Posterior cingulate gyrus (tissue), 11 donors: ENCODE results near the gene ASB8.
"Not testable (repeated sequence)": the region's sequence is repeated elsewhere in the genome, so short reads cannot be mapped to it uniquely, and the experiment has no call there.

Experiments used
- DNase-seq, 10 donors: peaks; one replicate each; pipeline versions ENCODE4 v3.0.0 to v3.0.0-alpha.2; 2020 to 2021; ENCODE audit warnings: mixed read lengths in 3 of 10
- intact Hi-C: fragments of 100-400 bp; cut with DNase I; formaldehyde crosslinking; loops from one replicate; pipeline ENCODE4 v1.15.1; 2023

ASB8 gene

DNA sequence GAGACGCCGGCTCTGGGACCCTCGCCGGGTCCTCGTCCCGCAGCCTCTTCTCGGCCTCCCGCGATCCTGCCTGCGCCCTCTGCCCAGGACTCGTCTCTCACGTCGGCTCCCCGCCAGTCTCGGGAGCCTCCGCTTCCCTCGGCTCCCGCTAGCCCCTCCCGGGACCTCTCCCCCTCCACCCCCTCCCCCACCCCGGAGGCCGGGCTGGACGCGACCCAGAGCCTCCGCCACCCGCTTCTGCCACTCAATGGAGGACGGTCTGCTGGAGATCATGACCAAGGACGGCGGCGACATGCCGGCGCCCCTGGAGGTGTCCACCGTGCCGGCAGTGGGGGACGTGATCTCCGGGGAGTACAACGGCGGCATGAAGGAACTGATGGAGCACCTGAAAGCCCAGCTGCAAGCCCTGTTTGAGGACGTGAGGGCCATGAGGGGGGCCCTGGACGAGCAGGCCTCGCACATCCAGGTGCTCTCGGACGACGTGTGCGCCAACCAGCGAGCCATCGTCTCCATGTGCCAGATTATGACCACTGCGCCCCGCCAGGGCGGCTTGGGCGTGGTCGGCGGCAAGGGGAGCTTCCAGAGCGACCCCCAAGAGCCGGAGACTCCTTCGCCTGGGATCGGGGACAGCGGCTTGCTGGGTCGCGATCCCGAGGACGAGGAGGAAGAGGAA lies 26.7 kb upstream of the ASB8 start:
- peak in 4 of 10 donors; percentile 21 to 85 (median 78) for DNase-seq
- intact Hi-C loops = loop anchor here (10.0 kb wide), 1 partner anchor 219 kb away; the partner anchor contains the start of gene TMEM106C

DNA sequence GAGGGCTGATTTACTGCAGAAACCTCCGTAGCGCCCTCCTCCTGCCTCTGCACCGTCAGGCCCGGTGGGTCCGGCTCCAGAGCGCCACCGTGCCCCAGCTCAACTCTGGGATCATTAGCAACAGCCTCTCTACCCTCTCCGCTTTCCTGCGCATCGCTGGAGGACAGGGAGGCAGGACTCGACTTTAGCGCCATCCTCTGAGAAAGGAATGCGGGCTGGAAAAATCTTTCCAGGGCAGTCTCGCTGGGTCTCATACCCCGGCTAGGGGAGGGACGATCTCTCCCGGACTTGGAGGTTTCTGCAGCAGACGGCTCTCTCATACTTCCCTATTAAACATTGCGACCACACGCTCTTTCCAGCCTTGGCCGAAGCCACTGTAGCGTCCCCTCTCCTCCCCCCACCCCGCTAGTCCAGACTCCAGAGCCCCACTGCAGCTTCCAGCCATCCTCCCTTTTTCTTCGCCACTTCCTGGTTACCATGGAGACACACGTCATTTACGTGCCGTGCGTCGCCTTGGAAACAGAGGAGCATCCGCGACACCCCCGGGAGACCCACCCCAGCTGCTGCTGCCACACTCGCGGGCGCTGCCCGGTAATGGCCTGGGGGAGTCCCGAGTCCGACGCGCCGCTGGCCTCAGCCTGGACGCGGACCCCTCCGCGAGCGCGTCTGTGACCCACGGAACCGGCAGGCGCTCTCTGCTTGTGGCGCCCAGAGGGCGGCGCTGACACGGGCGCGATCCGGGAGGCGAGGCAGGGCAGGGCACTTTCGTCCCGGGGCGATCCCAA lies 26.0 kb upstream of the ASB8 start, which contains the start of gene CCDC184:
Gene CCDC184, plus strand, starts transcription at position 554 of the 785 bp plus-strand sequence. CDS start 479 bp downstream, outside the sequence.
- peak; percentile 60 to 97 (median 84) for DNase-seq
- intact Hi-C loops = loop anchor here (10.0 kb wide), 1 partner anchor 218 kb away; the partner anchor contains the start of gene TMEM106C

DNA sequence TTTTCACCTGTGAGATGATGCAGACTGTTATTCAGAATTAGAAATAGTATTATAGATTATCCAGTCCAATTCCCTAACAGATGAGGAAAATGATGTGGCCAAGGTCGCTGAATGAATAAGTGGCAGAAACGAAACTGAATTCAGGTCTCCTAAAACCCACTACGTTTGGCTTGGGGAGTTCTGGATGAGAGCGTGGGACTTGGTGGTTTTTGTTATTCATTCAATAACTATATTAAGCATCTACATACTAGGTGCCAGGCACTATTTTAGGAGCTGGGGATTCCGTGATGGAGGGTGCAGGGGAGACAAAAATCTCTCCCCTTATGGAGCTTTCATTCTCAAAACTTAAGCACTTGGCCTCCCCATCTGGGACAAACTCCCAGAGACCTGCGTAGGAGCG lies 25.3 kb upstream of the ASB8 start:
- intact Hi-C loops = loop anchor here (10.0 kb wide), 1 partner anchor 218 kb away; the partner anchor contains the start of gene TMEM106C
- DNase-seq = no peak

DNA sequence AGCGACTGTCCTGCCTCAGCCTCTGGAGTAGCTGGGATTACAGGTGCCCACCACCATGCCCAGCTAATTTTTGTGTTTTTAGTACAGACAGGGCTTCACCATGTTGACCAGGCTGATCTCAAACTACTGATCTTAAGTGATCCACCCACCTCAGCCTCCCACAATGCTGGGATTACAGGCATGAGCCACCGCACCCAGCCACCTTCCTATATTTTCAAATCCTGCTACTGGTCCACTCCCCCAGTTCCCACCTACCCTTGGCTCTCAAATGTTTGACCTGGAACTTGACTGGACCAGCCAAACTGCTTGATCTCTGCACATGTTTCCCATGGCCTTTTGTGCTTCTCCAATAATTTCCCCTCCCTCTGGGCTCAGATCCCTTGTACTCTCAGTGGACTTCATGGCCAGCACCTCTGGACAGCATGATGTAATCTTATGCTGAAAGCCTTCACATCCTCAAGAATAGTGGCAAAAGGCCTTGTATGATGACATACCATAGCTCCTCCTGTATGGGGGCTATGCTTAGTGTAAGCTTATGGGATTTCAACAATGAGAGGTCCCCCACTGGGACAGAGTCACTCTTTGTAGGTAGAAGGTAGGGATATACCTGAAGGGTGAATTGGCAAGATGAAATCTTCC lies 23.7 kb upstream of the ASB8 start:
- DNase-seq = no peak
- intact Hi-C loops = loop anchor here (10.0 kb wide), 1 partner anchor 216 kb away; the partner anchor contains the start of gene TMEM106C

DNA sequence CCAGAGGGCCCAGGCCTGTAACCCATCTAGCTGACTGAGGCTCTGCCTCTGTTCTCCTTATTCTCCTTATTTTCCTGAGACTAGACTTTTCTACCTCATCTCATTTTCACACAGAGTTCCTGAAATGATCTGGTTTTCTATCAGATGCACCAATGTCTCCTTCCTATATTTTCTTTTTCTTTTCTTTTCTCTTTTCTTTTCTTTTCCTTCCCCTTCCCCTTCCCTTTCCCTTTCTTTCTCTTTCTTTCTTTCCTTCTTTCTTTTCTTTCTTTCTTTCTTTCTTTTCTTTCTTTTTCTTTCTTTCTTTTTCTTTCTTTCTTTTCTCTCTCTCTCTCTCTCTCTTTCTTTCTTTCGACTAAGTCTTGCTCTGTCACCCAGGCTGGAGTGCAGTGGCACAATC lies 23.1 kb upstream of the ASB8 start:
- intact Hi-C loops = loop anchor here (10.0 kb wide), 1 partner anchor 216 kb away; the partner anchor contains the start of gene TMEM106C
- DNase-seq = no peak

DNA sequence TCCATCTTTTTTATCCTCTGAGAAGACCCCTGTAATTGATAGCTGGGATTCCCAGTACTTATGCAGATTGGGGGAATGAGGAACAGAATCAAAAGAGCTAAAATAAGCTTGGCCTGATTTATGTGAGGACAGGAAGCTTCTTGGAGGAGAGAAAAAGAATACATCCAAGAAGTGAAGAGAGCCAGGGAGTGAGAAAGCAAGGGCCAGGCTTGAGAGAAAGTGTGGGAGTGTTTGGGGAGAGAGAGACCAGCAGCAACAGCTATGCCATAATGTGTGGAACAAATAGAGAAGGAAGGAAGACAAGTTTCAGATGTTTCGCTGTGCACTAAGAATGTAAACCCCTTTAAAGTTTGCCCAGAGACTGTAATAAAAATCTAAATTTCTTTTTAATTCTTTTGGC lies 22.2 kb upstream of the ASB8 start:
- no peak for DNase-seq
- intact Hi-C loops = no loop called here

DNA sequence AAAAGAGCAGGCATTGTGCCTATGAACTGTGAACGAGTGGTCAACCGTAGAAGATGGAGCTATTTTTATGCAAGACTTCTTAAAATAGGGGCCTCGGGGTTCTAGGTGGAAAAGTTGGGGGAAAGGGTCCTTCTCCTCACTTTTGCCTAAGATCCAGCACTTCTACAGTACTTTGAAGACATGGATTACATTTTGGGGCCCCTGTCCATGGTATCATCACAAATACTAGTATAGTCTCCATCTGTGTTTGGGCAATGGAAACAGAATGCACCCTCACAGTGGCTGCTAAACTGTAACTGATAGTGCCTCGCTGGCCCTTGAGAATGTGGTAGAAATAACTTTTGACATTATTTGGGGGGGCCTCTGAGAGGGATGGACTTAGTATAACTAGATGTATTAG lies 20.7 kb upstream of the ASB8 start:
- DNase-seq = no peak
- intact Hi-C loops = no loop called here

DNA sequence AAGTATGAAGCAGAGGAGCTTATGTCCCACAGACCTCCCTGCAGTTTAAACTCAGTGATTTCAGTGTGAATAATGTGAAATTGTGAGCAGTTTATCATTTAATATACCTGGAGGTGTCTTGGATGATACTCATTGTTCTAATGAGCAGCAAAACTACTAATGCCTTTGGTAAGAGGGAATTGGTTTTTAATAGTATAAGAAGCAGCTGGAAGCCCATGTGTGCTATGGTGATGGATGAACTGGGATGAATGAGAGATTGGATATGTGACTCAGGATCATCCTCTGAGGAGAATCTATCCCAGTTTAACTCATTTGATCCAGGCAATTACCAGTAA lies 19.1 kb upstream of the ASB8 start:
- intact Hi-C loops = no loop called here
- DNase-seq = no peak

DNA sequence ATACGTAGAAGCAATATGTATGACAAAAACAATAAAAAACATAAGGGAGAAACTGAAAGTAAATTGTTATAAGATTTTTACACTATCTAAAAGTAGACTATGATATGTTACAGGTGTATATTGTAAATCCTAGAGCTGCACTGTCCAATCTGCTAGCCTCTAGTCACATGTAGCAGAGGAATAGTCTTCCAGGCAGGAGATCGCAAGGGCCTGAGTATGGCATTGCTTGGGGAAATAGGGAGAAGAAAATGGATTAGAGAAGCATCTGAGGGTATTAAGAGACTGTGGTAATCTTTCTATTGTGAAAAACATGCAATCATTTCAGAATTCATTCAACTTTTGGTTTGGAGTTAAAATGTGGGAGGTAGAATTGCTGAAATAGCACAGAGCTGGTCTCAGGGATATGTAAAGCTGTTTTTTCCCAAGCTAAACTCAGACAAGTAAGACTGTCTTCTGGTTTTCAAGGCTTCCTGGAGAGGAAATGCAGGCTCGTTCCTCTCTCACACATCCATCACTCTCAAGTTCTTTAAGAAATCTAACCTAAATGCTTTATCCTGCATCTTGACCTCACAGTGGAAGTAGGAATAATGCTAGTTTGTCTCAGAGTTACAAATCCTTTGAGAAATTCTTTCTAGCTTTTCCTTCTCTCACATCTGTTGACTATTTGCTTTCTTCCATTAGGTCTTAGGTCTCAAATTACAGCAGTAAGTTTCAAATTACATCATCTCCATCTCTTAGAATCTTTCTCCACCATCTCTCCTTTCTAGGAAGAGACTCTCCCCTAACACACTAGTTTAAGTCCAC lies 18.5 kb upstream of the ASB8 start:
- DNase-seq = no peak
- intact Hi-C loops = no loop called here

DNA sequence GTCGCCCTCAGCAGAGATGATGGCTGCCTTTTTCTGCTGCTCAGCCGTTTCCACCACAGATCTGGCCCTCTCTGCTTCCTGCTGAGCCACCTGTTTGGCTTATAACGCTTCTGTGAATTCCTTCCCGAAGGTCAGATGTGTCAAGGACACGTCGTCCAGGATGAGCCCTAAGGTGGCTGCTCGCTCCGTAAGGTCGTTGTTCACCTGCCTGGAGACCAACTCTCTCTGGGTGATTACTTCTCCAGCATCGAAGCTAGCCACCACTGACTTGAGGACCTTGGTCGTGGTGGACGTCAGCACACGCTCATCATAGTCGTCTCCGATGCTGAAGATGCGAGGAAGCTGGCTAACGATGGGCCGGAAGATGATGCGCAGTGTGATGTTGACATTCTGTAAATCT lies 11.7 kb upstream of the ASB8 start:
- intact Hi-C loops = no loop called here
- no peak for DNase-seq

DNA sequence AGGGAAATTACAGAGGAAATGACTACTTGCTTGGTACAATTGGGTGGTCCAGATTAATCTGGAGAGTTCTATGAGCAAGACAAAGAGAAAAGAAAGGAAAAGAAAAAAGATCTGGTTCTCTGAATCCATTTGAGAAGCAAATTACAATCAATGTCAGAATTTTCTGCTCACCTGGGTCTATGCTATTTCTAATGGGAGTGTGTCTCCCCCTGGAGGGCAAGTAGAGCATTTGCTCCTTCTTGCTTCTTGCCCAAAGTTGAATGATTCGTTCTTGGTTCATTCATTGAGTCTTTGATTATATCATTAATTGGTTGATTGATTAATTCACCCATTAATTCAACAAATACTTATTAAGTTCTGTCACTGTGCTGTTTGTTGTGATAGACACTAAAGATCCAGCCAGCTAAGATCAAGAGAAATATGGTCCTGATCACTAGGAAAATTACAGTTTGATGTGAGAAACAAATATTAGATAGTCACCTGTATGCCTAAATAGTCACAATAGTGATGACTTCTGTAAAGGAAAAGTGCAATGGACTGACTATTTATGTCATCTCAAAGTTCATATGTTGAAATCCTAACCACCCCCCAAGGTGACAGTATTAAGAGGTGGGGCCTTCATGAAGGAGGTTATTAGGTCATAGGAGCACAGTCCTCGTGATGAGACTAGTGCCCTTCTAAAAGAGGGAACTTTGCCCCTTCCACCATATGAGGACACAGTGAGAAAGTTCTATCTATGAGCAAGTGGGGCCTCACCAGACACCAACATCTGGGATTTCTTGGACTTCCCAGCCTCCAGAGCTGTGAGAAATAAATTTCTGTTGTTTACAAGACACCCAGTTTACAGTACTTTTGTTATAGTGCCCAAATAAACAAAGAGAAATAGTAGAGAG lies 8.0 kb upstream of the ASB8 start:
- intact Hi-C loops = no loop called here
- DNase-seq = no peak

DNA sequence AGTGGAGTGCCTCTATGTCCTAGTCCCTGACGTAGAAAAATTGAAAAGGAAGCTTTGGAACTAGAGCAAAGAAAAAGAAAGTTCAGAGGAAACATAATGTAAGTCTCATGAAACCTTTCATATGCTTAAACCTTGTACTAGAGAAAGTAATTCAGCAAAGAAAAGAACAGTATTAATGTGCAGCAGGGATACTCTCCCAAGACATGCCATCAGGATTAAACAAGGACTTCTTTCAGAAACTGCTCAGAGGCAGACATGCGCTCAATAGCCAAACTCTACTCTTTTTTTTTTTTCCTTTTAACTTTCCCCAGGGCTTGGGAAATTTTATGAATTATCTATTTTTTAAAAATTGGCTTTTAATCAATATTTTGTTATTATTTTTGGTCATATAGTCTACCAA lies 7.1 kb upstream of the ASB8 start:
- intact Hi-C loops = no loop called here
- DNase-seq = no peak

DNA sequence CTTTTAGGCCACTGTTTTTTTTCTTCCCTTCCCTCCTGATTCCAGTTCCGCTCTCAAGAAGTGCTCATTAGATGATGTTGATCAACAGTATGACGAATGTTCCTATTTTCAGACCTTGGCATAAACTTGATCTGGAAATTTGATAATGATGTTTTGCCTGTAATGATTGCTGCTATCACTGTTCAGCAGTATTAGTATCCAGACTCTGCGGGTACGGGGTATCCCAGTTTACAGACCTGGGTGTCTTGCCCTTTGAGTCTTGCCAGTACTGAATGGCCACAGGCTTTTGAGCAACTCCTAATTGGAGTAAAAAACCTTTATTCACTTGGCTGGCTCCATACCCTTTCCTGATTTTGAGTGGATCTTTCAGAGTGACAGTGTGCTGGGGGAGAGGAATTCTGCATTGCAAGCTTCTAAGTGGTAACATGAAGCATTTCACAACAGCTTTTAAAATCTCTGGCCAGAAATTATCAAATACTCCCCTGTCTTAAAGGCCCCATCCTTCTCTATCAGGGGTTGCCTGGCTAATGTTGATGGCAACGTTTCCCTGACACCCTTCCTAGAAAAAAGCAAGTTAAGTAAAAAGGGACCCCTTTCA lies 5.9 kb upstream of the ASB8 start:
- intact Hi-C loops = no loop called here

DNA sequence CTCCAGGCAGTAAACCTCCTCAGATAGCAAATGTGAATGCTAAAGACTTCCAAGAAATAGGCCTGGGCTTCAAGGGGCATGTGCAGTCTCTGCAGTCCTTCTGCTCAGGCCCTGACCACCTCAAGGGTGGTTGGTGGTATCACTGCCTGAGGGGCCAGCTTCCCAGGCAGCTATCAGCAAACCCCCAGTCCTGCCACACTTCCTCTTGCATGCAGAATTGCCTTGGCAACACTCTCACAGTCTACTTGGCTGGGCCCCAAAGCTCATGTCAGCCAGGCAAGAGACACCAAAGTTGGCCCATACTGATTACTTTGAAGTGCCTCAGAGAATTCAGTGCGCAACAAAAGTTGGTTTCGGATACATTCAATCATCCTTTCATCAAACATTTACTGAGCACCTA lies 3.5 kb upstream of the ASB8 start:
- DNase-seq = peak in 2 of 10 donors; percentile 25 to 83
- intact Hi-C loops = no loop called here

More for the DNA sequence above, 5.9 kb upstream of the ASB8 start:
- no peak for DNase-seq

DNA sequence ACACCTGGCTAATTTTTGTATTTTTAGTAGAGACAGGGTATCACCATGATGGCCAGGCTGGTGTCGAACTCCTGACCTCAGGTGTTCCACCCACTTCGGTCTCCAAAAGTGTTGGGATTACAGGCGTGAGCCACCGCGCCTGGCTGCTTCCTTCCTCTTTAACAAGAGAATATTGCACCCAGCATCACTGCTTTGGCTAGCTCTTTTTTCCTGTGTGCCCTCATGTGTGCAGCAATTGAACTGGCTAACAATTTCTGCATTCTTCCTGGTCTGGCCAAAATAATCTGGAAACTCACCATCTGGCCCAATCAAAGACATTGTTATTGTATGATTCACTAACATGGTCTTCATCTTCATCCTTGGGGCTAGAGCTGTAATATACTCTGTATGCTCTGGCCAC lies 2.7 kb upstream of the ASB8 start:
- peak in 1 of 10 donors; percentile 56 for DNase-seq
- intact Hi-C loops = no loop called here

DNA sequence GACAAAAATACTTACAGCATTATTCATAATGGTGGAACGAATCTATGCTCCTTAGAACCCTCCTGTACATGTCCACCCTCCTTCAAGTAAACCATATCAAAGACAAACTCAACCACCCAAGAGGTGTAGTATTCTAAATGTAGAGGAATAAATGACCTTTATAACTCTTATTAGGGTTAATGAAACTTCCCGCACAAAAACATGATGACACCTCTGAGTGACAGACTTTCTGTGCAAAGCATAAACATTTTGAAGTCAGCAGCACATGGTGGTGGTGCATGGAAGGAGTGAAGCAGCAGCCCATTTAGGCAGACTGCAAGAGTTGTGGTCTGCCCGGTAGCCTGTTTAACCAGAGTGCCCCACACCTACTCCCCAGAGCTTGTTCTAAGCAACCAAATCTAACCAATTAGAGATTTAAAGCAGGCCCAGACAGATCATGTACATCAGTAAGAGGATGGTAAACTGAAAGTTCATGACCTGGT lies 615 bp upstream of the ASB8 start:
- DNase-seq = no peak
- intact Hi-C loops = loop anchor here (2.0 kb wide), 1 partner anchor 53 kb away; no protein-coding TSS in a partner anchor

DNA sequence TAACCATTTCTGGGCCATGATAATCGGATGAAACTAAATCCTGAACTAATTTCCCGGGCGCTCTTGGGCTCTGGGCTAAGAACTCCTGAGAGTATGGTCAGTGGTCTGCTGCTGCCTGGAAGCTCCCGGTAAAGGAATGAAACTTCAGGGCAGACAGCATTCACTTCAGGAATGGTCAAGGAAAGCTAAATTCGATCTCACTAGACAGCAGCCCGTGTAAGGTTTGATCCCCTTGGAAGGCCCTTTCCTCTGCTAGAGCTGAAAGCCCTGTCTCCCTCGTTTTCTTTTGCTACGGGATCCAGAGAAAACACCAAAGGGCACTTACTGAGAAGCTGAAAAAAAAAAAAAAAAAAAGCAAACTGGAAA lies 680 bp downstream of the ASB8 start:
- DNase-seq = no peak
- intact Hi-C loops = loop anchor here (2.0 kb wide), 1 partner anchor 52 kb away; no protein-coding TSS in a partner anchor

DNA sequence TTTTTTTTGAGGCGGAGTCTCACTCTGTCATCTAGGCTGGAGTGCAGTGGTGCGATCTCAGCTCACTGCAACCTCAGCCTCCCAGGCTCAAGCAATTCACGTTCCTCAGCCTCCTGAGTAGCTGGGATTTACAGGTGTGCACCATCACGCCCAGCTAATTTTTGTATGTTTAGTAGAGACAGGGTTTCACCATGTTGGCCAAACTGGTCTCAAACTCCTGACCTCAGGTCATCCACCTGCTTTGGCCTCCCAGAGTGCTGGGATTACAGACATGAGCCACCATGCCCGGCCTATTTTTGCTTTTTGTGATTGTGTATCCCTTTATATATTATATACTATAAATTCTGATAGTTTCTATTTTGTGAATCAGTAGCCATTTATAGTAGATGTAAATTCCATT lies 1.5 kb downstream of the ASB8 start:
- not testable (repeated sequence) for DNase-seq
- intact Hi-C loops = loop anchor here (2.0 kb wide), 1 partner anchor 51 kb away; no protein-coding TSS in a partner anchor
